Mesothelial cell of epicardium (in vitro differentiated cells): Measurements from ENCODE around the gene TDRD12. TPM values are rescaled to one million over a fixed set of nuclear protein-coding genes. Genes with fewer than 3 reads are reported as not detected.
"Not testable (repeated sequence)": the region's sequence is repeated elsewhere in the genome, so short reads cannot be mapped to it uniquely, and the experiment has no call there.

Experiments
- DNase-seq, 2 experiments: peaks; one replicate each; pipeline ENCODE4 v3.0.0; 2021; ENCODE audit warnings: low spot score in 2 of 2; ENCODE audit not compliant: unreplicated experiment in 2 of 2
- H3K27ac Mint-ChIP-seq: 2 replicates; pipeline ENCODE4 v1.8.0; 2021; ENCODE audit warnings: mixed read lengths
- H3K27me3 Mint-ChIP-seq: 2 replicates; pipeline ENCODE4 v1.8.0; 2021; ENCODE audit warnings: low read depth, mixed read lengths
- H3K36me3 Mint-ChIP-seq: 2 replicates; pipeline ENCODE4 v1.8.0; 2021; ENCODE audit warnings: mixed read lengths
- H3K4me1 Mint-ChIP-seq: 2 replicates; pipeline ENCODE4 v1.8.0; 2021; ENCODE audit warnings: mixed read lengths
- H3K4me3 Mint-ChIP-seq: 2 replicates; pipeline ENCODE4 v1.8.0; 2021; ENCODE audit warnings: mild to moderate bottlenecking, moderate library complexity, mixed read lengths
- H3K9me3 Mint-ChIP-seq: 2 replicates; pipeline ENCODE4 v1.8.0; 2021; ENCODE audit warnings: mixed read lengths
- CTCF ChIP-seq: fragments of 200-600 bp; sonication (generic); IDR thresholded peaks from one replicate; pipeline ENCODE4 v1.5.0; 2021; ENCODE audit warnings: antibody characterized with exemption; ENCODE audit not compliant: unreplicated experiment
- total RNA-seq: library from RNA; stranded (reverse); gene quantifications from 3 replicates; pipeline ENCODE4 v1.2.1, GENCODE V29; 2021

The TDRD12 gene
- total RNA-seq, 1 donor from 2014 or later, result 0.63 TPM

GRCh38 chr19:32688311-32688710 lies 31.3 kb upstream of the TDRD12 start:
- no peaks in the 10 kb centered on the region for H3K27me3 Mint-ChIP-seq

GRCh38 chr19:32691291-32691951 lies 28.1 kb upstream of the TDRD12 start, which contains the start of gene NUDT19:
NUDT19 (plus strand) TSS chr19:32691821; CDS start chr19:32691961, 140 bp downstream.
- no peaks in the 10 kb centered on the region for H3K27me3 Mint-ChIP-seq
- H3K36me3 Mint-ChIP-seq, result no peaks in the 10 kb centered on the region
- no peak for TF ChIP-seq CTCF
- H3K27ac Mint-ChIP-seq, result peak within 1 kb of the TSS; percentile 90
- DNase-seq, result peak; percentile 51 to 75
- H3K9me3 Mint-ChIP-seq, result no peaks in the 10 kb centered on the region
- H3K4me3 Mint-ChIP-seq, result peak within 1 kb of the TSS; percentile 77
- H3K4me1 Mint-ChIP-seq, result peaks cover 41% of the 10 kb centered on the region

More at GRCh38 chr19:32688311-32688710, 31.3 kb upstream of the TDRD12 start:
- H3K27ac Mint-ChIP-seq, result no peak overlapping the region
- H3K9me3 Mint-ChIP-seq, result no peaks in the 10 kb centered on the region
- no peak overlapping the region for H3K4me3 Mint-ChIP-seq
- no peaks in the 10 kb centered on the region for H3K36me3 Mint-ChIP-seq
- TF ChIP-seq CTCF, result no peak
- H3K4me1 Mint-ChIP-seq, result peaks cover 18% of the 10 kb centered on the region
- no peak for DNase-seq

- Mint-ChIP-seq H3K27ac (peak overlapping the region; percentile 64), H3K4me3 (peak overlapping the region; percentile 77), H3K4me1 (peaks cover 41% of the 10 kb centered on the region), H3K9me3 (no peaks in the 10 kb centered on the region), H3K27me3 (no peaks in the 10 kb centered on the region), H3K36me3 (peaks cover 3% of the 10 kb centered on the region)
- TF ChIP-seq CTCF, result no peak
- peak; percentile 25 to 60 for DNase-seq
Observed at GRCh38 chr19:32691952-32692726, 27.4 kb upstream of the TDRD12 start.

GRCh38 chr19:32692727-32693061 lies 26.9 kb upstream of the TDRD12 start:
- no peak for TF ChIP-seq CTCF
- H3K36me3 Mint-ChIP-seq, result peaks cover 9% of the 10 kb centered on the region
- H3K4me1 Mint-ChIP-seq, result peaks cover 41% of the 10 kb centered on the region
- peak overlapping the region; percentile 77 for H3K4me3 Mint-ChIP-seq
- no peaks in the 10 kb centered on the region for H3K27me3 Mint-ChIP-seq
- no peaks in the 10 kb centered on the region for H3K9me3 Mint-ChIP-seq
- no peak for DNase-seq
- H3K27ac Mint-ChIP-seq, result peak overlapping the region; percentile 90

GRCh38 chr19:32693151-32694108 lies 26.1 kb upstream of the TDRD12 start:
- H3K27me3 Mint-ChIP-seq, result not testable (repeated sequence)
- peaks cover 16% of the 10 kb centered on the region for H3K36me3 Mint-ChIP-seq

GRCh38 chr19:32694316-32694715 lies 25.3 kb upstream of the TDRD12 start:
- not testable (repeated sequence) for H3K27me3 Mint-ChIP-seq, DNase-seq, H3K9me3 Mint-ChIP-seq
- H3K4me3 Mint-ChIP-seq, result peak overlapping the region; percentile 77
- peaks cover 41% of the 10 kb centered on the region for H3K4me1 Mint-ChIP-seq
- H3K36me3 Mint-ChIP-seq, result peaks cover 24% of the 10 kb centered on the region
- peak overlapping the region; percentile 90 for H3K27ac Mint-ChIP-seq

More at GRCh38 chr19:32693151-32694108, 26.1 kb upstream of the TDRD12 start:
- DNase-seq, H3K9me3 Mint-ChIP-seq: not testable (repeated sequence)
- H3K4me3 Mint-ChIP-seq, result peak overlapping the region; percentile 77
- peak overlapping the region; percentile 90 for H3K27ac Mint-ChIP-seq
- H3K4me1 Mint-ChIP-seq, result peaks cover 41% of the 10 kb centered on the region

- not testable (repeated sequence) for DNase-seq, H3K9me3 Mint-ChIP-seq, H3K27me3 Mint-ChIP-seq
- H3K4me1 Mint-ChIP-seq, result peaks cover 41% of the 10 kb centered on the region
- peak overlapping the region; percentile 77 for H3K4me3 Mint-ChIP-seq
- H3K27ac Mint-ChIP-seq, result peak overlapping the region; percentile 90
- peaks cover 29% of the 10 kb centered on the region for H3K36me3 Mint-ChIP-seq
Observed at GRCh38 chr19:32694851-32695250, 24.7 kb upstream of the TDRD12 start.

- H3K9me3 Mint-ChIP-seq, DNase-seq, H3K27me3 Mint-ChIP-seq, H3K27ac Mint-ChIP-seq: not testable (repeated sequence)
- Mint-ChIP-seq H3K4me3 (peak overlapping the region; percentile 6), H3K4me1 (peaks cover 41% of the 10 kb centered on the region), H3K36me3 (peaks cover 29% of the 10 kb centered on the region)
Observed at GRCh38 chr19:32695506-32695905, 24.1 kb upstream of the TDRD12 start.

- H3K4me3 Mint-ChIP-seq, H3K27me3 Mint-ChIP-seq, H3K27ac Mint-ChIP-seq, H3K9me3 Mint-ChIP-seq, DNase-seq: not testable (repeated sequence)
- Mint-ChIP-seq H3K4me1 (peaks cover 32% of the 10 kb centered on the region), H3K36me3 (peaks cover 35% of the 10 kb centered on the region)
Observed at GRCh38 chr19:32696771-32697170, 22.8 kb upstream of the TDRD12 start.
